ENCODE data around the gene TTLL13. TPM values are rescaled to one million over a fixed set of nuclear protein-coding genes. Genes with fewer than 3 reads are reported as not detected.
"Not testable (repeated sequence)": the region's sequence is repeated elsewhere in the genome, so short reads cannot be mapped to it uniquely, and the experiment has no call there.

The TTLL13 gene
- total and polyA plus RNA-seq, 4 experiments from 2014 or later = 1.1 to 1.4 TPM; not detected in 2

DNA sequence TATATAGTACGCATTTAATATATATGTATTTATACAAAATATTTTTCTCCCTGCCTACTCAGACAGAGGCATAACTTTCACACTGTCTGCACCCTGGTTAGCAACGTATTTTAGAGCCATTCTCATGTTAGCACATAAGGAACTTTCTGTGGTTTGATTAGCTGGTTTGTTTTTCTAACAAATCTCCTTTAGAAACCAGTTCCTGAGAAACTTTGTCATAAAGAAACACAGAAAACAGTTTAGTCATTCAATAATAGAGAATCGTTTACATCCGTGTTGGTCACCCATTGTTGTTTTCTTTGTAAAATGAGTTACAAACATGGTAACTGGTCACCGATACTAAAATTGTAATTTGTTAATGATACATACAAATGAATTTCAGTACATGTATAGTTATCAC, 10.2 kb downstream of the TTLL13 start:
- H3K36me3 Mint-ChIP-seq = no peaks in the 10 kb centered on the region
- Histone ChIP-seq H3K27ac (ENCODE audit: low read depth, low read length) (no peak overlapping the region), H3K4me1 (ENCODE audit: insufficient read depth, low read length) (peaks cover 4% of the 10 kb centered on the region), H3K36me3 (ENCODE audit: insufficient read depth, low read length) (no peaks in the 10 kb centered on the region), H3K27me3 (ENCODE audit: insufficient read depth, low read length) (no peaks in the 10 kb centered on the region), H3K9me3 (ENCODE audit: control insufficient read depth in 1 of 2, low read length in 2 of 2) (no peaks in the 10 kb centered on the region), H3K4me3 (ENCODE audit: low read length in 2 of 2) (no peak overlapping the region)
- DNase-seq = no peak
- peaks cover 0 to 9% (median 4%) of the 10 kb centered on the region in 4 donors for H3K4me1 Mint-ChIP-seq
- no peak overlapping the region for H3K27ac Mint-ChIP-seq
- H3K27me3 Mint-ChIP-seq = no peaks in the 10 kb centered on the region
- ChIA-PET POLR2A (ENCODE audit: partially characterized antibody) (interaction anchor here (0.9 to 1.0 kb wide), 2 partner anchors 24 to 25 kb away, joined by 3 to 4 read pairs; partner anchors contain the start of gene GDPGP1), CTCF (ENCODE audit: partially characterized antibody) (no interaction called here)
- H3K4me3 Mint-ChIP-seq = no peak overlapping the region
- intact Hi-C loops (cut with micrococcal nuclease) = no loop called here
- H3K9me3 Mint-ChIP-seq = no peaks in the 10 kb centered on the region

- H3K9me3 ChIP-seq (ENCODE audit: control insufficient read depth in 1 of 2, low read length in 2 of 2); H3K36me3 ChIP-seq (ENCODE audit: insufficient read depth, low read length); H3K27me3 ChIP-seq (ENCODE audit: insufficient read depth, low read length); H3K27ac Mint-ChIP-seq; H3K4me3 ChIP-seq (ENCODE audit: low read length in 2 of 2); H3K4me1 ChIP-seq (ENCODE audit: insufficient read depth, low read length); H3K4me3 Mint-ChIP-seq; intact Hi-C loops (cut with micrococcal nuclease); DNase-seq; H3K27ac ChIP-seq (ENCODE audit: low read depth, low read length); H3K9me3 Mint-ChIP-seq; H3K27me3 Mint-ChIP-seq; H3K36me3 Mint-ChIP-seq: not testable (repeated sequence)
- CTCF ChIA-PET (ENCODE audit: partially characterized antibody) = interaction anchor here (0.7 kb wide), 1 partner anchor 674 kb away, joined by 3 read pairs; the partner anchor contains the start of gene UNC45A
- POLR2A ChIA-PET (ENCODE audit: partially characterized antibody) = interaction anchor here (0.9 kb wide), 1 partner anchor 25 kb away, joined by 4 read pairs; no protein-coding TSS in a partner anchor
- peaks cover 4 to 19% (median 10%) of the 10 kb centered on the region in 4 donors for H3K4me1 Mint-ChIP-seq
Observed at GRCh38 chr15:90260731-90261130, 11.4 kb downstream of the TTLL13 start.

GRCh38 chr15:90261811-90262210, 12.5 kb downstream of the TTLL13 start:
- Mint-ChIP-seq H3K4me3 (no peak overlapping the region), H3K4me1 (peaks cover 5 to 29% (median 16%) of the 10 kb centered on the region in 4 donors), H3K9me3 (no peaks in the 10 kb centered on the region), H3K27ac (no peak overlapping the region), H3K36me3 (peaks cover 0 to 15% of the 10 kb centered on the region in 2 donors), H3K27me3 (no peaks in the 10 kb centered on the region)
- CTCF ChIA-PET (ENCODE audit: partially characterized antibody) = interaction anchor here (0.9 to 1.7 kb wide), 2 partner anchors 13 to 24 kb away, joined by 3 to 5 read pairs; no protein-coding TSS in a partner anchor
- H3K27me3 ChIP-seq (ENCODE audit: insufficient read depth, low read length) = no peaks in the 10 kb centered on the region
- H3K4me3 ChIP-seq (ENCODE audit: low read length in 2 of 2) = no peak overlapping the region
- no peak overlapping the region for H3K27ac ChIP-seq (ENCODE audit: low read depth, low read length)
- no peaks in the 10 kb centered on the region for H3K36me3 ChIP-seq (ENCODE audit: insufficient read depth, low read length)
- POLR2A ChIA-PET (ENCODE audit: partially characterized antibody) = no interaction called here
- intact Hi-C loops (cut with micrococcal nuclease) = no loop called here
- no peak for DNase-seq
- no peaks in the 10 kb centered on the region for H3K9me3 ChIP-seq (ENCODE audit: control insufficient read depth in 1 of 2, low read length in 2 of 2)
- peaks cover 14% of the 10 kb centered on the region for H3K4me1 ChIP-seq (ENCODE audit: insufficient read depth, low read length)

DNA sequence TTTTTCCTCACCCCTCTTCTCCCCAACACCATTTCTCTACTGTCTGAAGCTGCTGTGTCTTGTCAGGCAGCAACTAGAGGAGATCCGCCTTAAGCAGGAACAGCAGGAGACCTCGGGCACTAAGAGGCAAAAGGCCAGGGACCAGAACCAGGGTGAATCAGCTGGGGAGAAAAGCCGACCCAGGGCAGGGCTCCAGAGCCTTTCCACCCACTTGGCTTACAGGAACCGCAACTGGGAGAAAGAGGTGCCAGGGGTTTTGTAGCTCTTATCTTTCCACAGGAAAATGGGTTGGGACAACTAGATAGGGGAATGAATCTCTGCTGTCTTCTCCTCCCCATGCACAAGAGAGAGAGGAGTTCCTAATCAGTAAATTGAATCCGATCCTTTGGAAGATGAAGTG, 13.1 kb downstream of the TTLL13 start:
- Histone ChIP-seq H3K27ac (ENCODE audit: low read depth, low read length) (no peak overlapping the region), H3K4me3 (ENCODE audit: low read length in 2 of 2) (no peak overlapping the region), H3K27me3 (ENCODE audit: insufficient read depth, low read length) (no peaks in the 10 kb centered on the region), H3K36me3 (ENCODE audit: insufficient read depth, low read length) (no peaks in the 10 kb centered on the region), H3K9me3 (ENCODE audit: control insufficient read depth in 1 of 2, low read length in 2 of 2) (no peaks in the 10 kb centered on the region), H3K4me1 (ENCODE audit: insufficient read depth, low read length) (peaks cover 20% of the 10 kb centered on the region)
- Mint-ChIP-seq H3K27me3 (no peaks in the 10 kb centered on the region), H3K36me3 (peaks cover 0 to 19% of the 10 kb centered on the region in 2 donors), H3K4me1 (peaks cover 9 to 36% (median 20%) of the 10 kb centered on the region in 4 donors), H3K4me3 (peak overlapping the region in 1 of 8 donors; percentile 33), H3K9me3 (no peaks in the 10 kb centered on the region), H3K27ac (peak overlapping the region in 3 of 7 donors; percentile 32 to 71 (median 64))
- no peak for DNase-seq
- ChIA-PET POLR2A (ENCODE audit: partially characterized antibody) (no interaction called here), CTCF (ENCODE audit: partially characterized antibody) (interaction anchor here (0.9 to 1.7 kb wide), 2 partner anchors 14 to 23 kb away, joined by 3 to 5 read pairs; no protein-coding TSS in a partner anchor)
- intact Hi-C loops (cut with micrococcal nuclease) = no loop called here

- POLR2A ChIA-PET (ENCODE audit: partially characterized antibody) = interaction anchor here (4.5 kb wide), 1 partner anchor 33 kb away, joined by 150 read pairs; the partner anchor contains the start of genes CIB1 and GDPGP1
- intact Hi-C loops (cut with micrococcal nuclease) = loop anchor here (1.0 kb wide), 2 partner anchors 30 to 63 kb away; partner anchors contain the start of genes GDPGP1 and SEMA4B
- no peaks in the 10 kb centered on the region for H3K27me3 Mint-ChIP-seq
- peaks cover 37% of the 10 kb centered on the region for H3K4me1 ChIP-seq (ENCODE audit: insufficient read depth, low read length)
- CTCF ChIA-PET (ENCODE audit: partially characterized antibody) = no interaction called here
- no peaks in the 10 kb centered on the region for H3K9me3 Mint-ChIP-seq
- H3K27ac ChIP-seq (ENCODE audit: low read depth, low read length) = peak overlapping the region; percentile 95
- H3K4me3 ChIP-seq (ENCODE audit: low read length in 2 of 2) = peak overlapping the region; percentile 66 to 97
- H3K27me3 ChIP-seq (ENCODE audit: insufficient read depth, low read length) = no peaks in the 10 kb centered on the region
- peaks cover 20 to 55% (median 35%) of the 10 kb centered on the region in 4 donors for H3K4me1 Mint-ChIP-seq
- peak overlapping the region; percentile 93 to 99 (median 98) for H3K4me3 Mint-ChIP-seq
- no peaks in the 10 kb centered on the region for H3K9me3 ChIP-seq (ENCODE audit: control insufficient read depth in 1 of 2, low read length in 2 of 2)
- peaks cover 10 to 33% of the 10 kb centered on the region in 2 donors for H3K36me3 Mint-ChIP-seq
- H3K36me3 ChIP-seq (ENCODE audit: insufficient read depth, low read length) = peaks cover 7% of the 10 kb centered on the region
- peak overlapping the region; percentile 98 to 100 (median 99) for H3K27ac Mint-ChIP-seq
- DNase-seq = peak in 3 of 5 donors; percentile 10 to 58 (median 12)
Observed at GRCh38 chr15:90264671-90265070, 15.3 kb downstream of the TTLL13 start.

- intact Hi-C loops (cut with micrococcal nuclease) = loop anchor here (1.0 kb wide), 3 partner anchors 21 to 64 kb away; partner anchors contain the start of genes GDPGP1 and SEMA4B
- Mint-ChIP-seq H3K4me1 (peaks cover 26 to 62% (median 42%) of the 10 kb centered on the region in 4 donors), H3K27ac (peak within 1 kb of the TSS; percentile 98 to 100 (median 99)), H3K36me3 (peaks cover 18 to 41% of the 10 kb centered on the region in 2 donors), H3K27me3 (no peaks in the 10 kb centered on the region), H3K9me3 (no peaks in the 10 kb centered on the region), H3K4me3 (peak within 1 kb of the TSS; percentile 93 to 99 (median 98))
- Histone ChIP-seq H3K36me3 (ENCODE audit: insufficient read depth, low read length) (peaks cover 11% of the 10 kb centered on the region), H3K27me3 (ENCODE audit: insufficient read depth, low read length) (no peaks in the 10 kb centered on the region), H3K4me1 (ENCODE audit: insufficient read depth, low read length) (peaks cover 44% of the 10 kb centered on the region), H3K9me3 (ENCODE audit: control insufficient read depth in 1 of 2, low read length in 2 of 2) (no peaks in the 10 kb centered on the region), H3K27ac (ENCODE audit: low read depth, low read length) (peak within 1 kb of the TSS; percentile 95), H3K4me3 (ENCODE audit: low read length in 2 of 2) (peak within 1 kb of the TSS; percentile 66 to 97)
- CTCF ChIA-PET (ENCODE audit: partially characterized antibody) = interaction anchor here (0.7 to 2.0 kb wide), 3 partner anchors 32 to 669 kb away, joined by 3 to 8 read pairs (median 3); partner anchors contain the start of genes CIB1, GDPGP1 and UNC45A
- DNase-seq = peak; percentile 92 to 95 (median 94)
- POLR2A ChIA-PET (ENCODE audit: partially characterized antibody) = interaction anchor here (0.6 to 4.5 kb wide), 23 partner anchors 8 to 670 kb away, joined by 3 to 150 read pairs (median 4); partner anchors contain the start of genes AP3S2, BLM, CIB1 and GDPGP1
Observed at GRCh38 chr15:90265271-90266060, 16.1 kb downstream of the TTLL13 start, which contains the start of gene NGRN. Gene NGRN, plus strand, starts transcription at chr15:90265672. Its CDS starts 41 bp downstream, at chr15:90265713.
